BE2C (cell line): ENCODE results near the gene LORICRIN. TPM values are rescaled to one million over a fixed set of nuclear protein-coding genes. Genes with fewer than 3 reads are reported as not detected.

Source experiments
- DNase-seq: peaks from one replicate; pipeline ENCODE4 v3.0.0-alpha.2; 2020
- H3K27me3 ChIP-seq: fragments of 250-450 bp; sonication (Bioruptor Pico); 2 replicates; pipeline ENCODE4 v1.5.1; 2020; ENCODE audit warnings: mild to moderate bottlenecking
- H3K36me3 ChIP-seq: fragments of 250-450 bp; sonication (Bioruptor Pico); 2 replicates; pipeline ENCODE4 v1.5.1; 2020; ENCODE audit warnings: mild to moderate bottlenecking
- H3K4me1 ChIP-seq: fragments of 250-450 bp; sonication (Bioruptor Pico); 2 replicates; pipeline ENCODE4 v1.5.1; 2020
- H3K4me3 ChIP-seq: 2 replicates; pipeline ENCODE4 v1.5.1; 2011; ENCODE audit warnings: low read depth, low read length
- H3K9me3 ChIP-seq: fragments of 250-450 bp; sonication (Bioruptor Pico); 2 replicates; pipeline ENCODE4 v1.5.1; 2020
- CTCF ChIP-seq: IDR thresholded peaks from 2 replicates; pipeline ENCODE4 v1.5.1; 2012; ENCODE audit warnings: mild to moderate bottlenecking, low read depth, low read length
- polyA plus RNA-seq: library from polyadenylated mRNA; unstranded; fragments of >200 nt; gene quantifications from one replicate; pipeline ENCODE4 v1.2.1, GENCODE V29; 2012; ENCODE audit warnings: low read depth, missing spikeins; ENCODE audit not compliant: insufficient read length, insufficient read depth

Gene LORICRIN, protein sequence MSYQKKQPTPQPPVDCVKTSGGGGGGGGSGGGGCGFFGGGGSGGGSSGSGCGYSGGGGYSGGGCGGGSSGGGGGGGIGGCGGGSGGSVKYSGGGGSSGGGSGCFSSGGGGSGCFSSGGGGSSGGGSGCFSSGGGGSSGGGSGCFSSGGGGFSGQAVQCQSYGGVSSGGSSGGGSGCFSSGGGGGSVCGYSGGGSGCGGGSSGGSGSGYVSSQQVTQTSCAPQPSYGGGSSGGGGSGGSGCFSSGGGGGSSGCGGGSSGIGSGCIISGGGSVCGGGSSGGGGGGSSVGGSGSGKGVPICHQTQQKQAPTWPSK
- not detected for polyA plus RNA-seq

DNA sequence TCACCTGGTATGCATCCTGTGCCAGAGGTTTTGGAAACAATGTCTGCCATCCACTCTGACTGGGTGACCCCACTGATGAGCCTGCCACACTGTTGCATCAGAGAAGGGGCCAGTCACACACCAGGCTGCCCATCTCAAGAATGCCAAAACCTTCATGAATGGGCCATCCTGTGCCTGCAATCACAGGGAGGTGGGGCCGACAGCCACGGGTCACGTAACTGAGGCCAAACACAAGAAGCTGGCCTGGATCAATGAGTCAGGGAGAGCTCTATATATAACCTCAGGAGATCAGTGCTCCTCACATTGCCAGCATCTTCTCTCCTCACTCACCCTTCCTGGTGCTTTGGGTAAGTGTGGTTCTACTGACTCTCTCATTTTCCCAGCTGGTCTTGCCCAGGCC, at the start of gene LORICRIN:
TSS of gene LORICRIN (plus strand) at position 301 of the 400 bp plus-strand sequence. CDS start 1,263 bp downstream, outside the sequence.
- Histone ChIP-seq H3K9me3 (no peaks in the 10 kb centered on the region), H3K36me3 (no peaks in the 10 kb centered on the region), H3K4me3 (no peak within 1 kb of the TSS), H3K27me3 (peaks cover 55% of the 10 kb centered on the region), H3K4me1 (no peaks in the 10 kb centered on the region)
- TF ChIP-seq CTCF, result no peak
- no peak for DNase-seq

DNA sequence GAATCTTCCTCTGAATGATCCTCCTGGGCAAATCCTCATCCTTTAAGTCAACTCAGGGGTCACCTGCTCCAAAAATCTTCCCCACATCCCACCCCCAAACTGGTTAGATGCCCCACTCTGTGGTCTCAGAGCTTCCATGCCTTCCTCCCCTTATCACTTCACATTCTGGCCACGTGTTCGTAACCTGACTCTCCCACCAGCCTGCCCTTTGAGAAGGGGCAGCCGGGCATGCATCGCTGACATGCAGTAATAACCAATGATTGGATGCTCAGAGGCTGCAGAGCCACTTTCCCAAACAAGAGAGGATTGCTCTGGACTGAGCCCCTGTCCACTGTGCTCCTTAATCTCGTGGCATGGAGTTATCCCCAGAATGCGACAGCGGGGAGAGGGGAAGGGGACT, 49.3 kb upstream of the LORICRIN start:
- no peak for DNase-seq
- H3K4me3 ChIP-seq, result no peak overlapping the region
- H3K36me3 ChIP-seq, result no peaks in the 10 kb centered on the region
- no peaks in the 10 kb centered on the region for H3K4me1 ChIP-seq
- H3K27me3 ChIP-seq, result peaks cover 7% of the 10 kb centered on the region; the same call in 1 of the 2 replicates
- TF ChIP-seq CTCF, result no peak
- H3K9me3 ChIP-seq, result no peaks in the 10 kb centered on the region

GRCh38 chr1:153212201-153212600, 47.3 kb upstream of the LORICRIN start:
- TF ChIP-seq CTCF, result no peak
- Histone ChIP-seq H3K4me3 (no peak overlapping the region), H3K4me1 (no peaks in the 10 kb centered on the region), H3K27me3 (peaks cover 4% of the 10 kb centered on the region; the same call in 1 of the 2 replicates), H3K36me3 (no peaks in the 10 kb centered on the region), H3K9me3 (no peaks in the 10 kb centered on the region)
- no peak for DNase-seq

- no peak for TF ChIP-seq CTCF
- 0 out of 2 replicates have a peak, but pooled peaks cover 2% of the 10 kb centered on the region for H3K27me3 ChIP-seq
Measured at GRCh38 chr1:153213519-153213918, 46.0 kb upstream of the LORICRIN start.

GRCh38 chr1:153217212-153217611, 42.3 kb upstream of the LORICRIN start, which contains the start of gene PRR9:
PRR9 (plus strand) TSS chr1:153217584; CDS start chr1:153218145, 561 bp downstream.
- DNase-seq, result no peak
- no peak for TF ChIP-seq CTCF
- H3K27me3 ChIP-seq, result no peaks in the 10 kb centered on the region

More at GRCh38 chr1:153213519-153213918, 46.0 kb upstream of the LORICRIN start:
- Histone ChIP-seq H3K36me3 (no peaks in the 10 kb centered on the region), H3K4me3 (no peak overlapping the region), H3K4me1 (no peaks in the 10 kb centered on the region), H3K9me3 (no peaks in the 10 kb centered on the region)
- DNase-seq, result no peak

More at GRCh38 chr1:153217212-153217611, 42.3 kb upstream of the LORICRIN start, which contains the start of gene PRR9:
- Histone ChIP-seq H3K4me1 (no peaks in the 10 kb centered on the region), H3K4me3 (no peak within 1 kb of the TSS), H3K9me3 (no peaks in the 10 kb centered on the region), H3K36me3 (no peaks in the 10 kb centered on the region)
